Diencephalon (tissue), 1 donor: ENCODE results near the gene ELL3. TPM values are rescaled to one million over a fixed set of nuclear protein-coding genes. Genes with fewer than 3 reads are reported as not detected.

Experiments used
- small RNA-seq: library from RNA; depleted of rRNA; stranded (forward); fragments of <200 nt; gene quantifications from one replicate; pipeline ENCODE3, GENCODE V24; 2014
- total RNA-seq: library from RNA; depleted of rRNA; stranded (reverse); fragments of >200 nt; gene quantifications from one replicate; pipeline ENCODE4 v1.2.3, GENCODE V29; 2014

The ELL3 gene, protein sequence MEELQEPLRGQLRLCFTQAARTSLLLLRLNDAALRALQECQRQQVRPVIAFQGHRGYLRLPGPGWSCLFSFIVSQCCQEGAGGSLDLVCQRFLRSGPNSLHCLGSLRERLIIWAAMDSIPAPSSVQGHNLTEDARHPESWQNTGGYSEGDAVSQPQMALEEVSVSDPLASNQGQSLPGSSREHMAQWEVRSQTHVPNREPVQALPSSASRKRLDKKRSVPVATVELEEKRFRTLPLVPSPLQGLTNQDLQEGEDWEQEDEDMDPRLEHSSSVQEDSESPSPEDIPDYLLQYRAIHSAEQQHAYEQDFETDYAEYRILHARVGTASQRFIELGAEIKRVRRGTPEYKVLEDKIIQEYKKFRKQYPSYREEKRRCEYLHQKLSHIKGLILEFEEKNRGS
- 3.9 TPM for total RNA-seq

DNA sequence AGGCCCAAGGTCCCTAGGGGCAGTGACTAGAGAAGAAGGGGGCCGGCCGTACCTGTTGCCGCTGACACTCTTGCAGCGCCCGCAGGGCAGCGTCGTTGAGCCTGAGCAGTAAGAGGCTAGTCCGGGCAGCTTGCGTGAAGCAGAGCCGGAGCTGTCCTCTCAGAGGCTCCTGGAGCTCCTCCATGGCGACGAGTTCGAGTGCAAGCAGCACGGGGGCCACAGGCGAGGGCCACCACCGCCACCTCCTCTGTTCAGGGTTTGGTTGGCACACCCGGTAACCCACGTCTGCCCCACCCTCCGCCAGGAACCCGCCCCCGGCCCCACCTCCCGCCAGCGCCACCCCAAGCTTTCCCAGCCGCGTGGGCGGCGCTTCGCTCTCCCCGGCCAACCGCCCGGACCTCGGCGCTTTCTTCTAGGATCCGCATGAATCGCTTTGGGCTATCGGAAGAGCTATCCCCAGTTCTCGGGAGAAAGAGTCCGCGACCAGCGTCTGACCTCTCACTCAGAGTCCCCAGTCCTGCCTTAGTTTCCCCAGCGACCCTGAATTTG is at the start of gene ELL3:
ELL3 (minus strand) TSS at position 249 of the 549 bp plus-strand sequence; CDS start at position 184, 65 bp downstream.

DNA sequence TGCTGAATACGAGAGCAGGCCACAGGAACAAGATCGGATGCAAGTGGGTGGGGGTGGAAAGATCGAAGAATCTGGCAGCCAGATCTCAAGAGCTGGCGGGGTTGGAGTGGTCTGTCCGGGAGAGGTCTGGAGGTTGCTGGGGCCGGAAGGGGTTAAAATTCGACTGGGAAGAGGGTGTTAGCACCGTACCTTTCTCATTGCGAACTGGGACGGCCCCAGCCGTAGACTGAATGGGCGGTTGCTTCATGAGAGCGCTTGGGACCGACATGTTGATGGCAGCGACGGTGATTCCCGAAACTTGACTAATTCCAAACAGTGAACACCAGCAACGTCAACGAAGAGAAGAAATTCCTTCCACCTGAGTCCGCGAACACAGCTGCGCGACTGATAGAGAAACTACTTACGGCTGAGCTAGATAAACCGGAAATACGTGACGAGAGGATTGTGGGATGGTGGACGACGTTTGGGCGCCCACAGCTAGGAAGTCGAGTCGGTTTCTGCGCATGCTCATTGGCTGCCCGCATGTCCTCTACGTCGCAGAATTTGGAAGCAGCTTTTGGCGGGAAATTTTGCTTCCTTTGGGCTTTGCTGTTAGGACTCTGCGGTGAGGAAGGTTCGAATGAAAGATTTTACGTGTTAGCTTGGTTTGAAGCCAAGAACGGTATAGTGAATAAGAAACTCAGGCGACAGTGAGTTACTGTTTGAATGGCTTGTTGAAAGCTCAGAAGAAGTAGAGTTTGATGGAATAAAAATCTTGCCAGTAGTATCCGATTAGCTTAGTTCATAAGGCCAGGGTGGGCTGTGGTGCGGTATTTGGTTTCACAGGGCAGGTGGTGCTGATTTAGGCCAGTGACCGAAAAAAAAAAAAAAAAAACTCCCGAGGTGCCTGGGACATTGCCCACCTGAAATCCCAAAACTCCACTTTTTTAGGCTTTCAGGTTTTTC is 47.8 kb upstream of the ELL3 start, which contains the start of gene MFAP1:
MFAP1 (minus strand) TSS at position 389 of the 945 bp plus-strand sequence; CDS start at position 268, 121 bp downstream.

DNA sequence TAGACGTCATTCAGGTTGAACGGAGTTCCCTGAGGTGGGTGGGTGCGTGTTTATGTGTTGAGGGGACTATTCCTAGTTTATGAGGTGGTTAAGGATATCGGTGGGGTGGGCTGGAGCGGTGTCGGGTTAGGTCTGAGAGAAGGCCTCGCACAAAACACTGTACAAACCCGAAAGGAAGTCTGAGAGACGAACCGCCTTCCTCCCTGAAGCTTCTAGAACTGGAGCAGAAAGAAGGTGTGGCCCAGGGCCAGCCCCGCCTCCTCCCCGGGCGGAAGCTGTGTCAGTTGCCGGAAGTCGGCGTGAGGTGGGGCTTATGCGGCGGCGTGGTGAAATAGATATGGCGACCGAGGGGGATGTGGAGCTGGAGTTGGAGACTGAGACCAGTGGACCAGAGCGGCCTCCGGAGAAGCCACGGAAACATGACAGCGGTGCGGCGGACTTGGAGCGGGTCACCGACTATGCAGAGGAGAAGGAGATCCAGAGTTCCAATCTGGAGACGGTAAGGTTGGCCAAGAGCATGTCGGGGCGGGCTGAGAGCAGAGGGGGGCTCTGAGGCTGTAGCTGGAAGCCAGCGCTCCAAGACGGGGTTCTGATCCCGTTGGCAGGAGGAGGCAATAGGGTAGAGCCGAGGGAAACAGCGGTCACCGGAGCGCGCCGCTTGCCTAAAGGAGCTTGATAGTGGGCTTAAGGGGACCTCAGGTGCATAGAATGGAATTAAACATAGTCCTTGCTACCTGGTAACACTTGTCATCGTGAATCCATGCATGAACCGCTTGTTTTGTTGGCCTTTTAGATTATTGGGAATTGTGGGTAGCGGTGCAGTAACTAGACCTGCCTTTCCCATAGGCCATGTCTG is 23.7 kb upstream of the ELL3 start, which contains the start of gene HYPK:
HYPK (plus strand) TSS at position 314 of the 856 bp plus-strand sequence; CDS start at position 338, 24 bp downstream.

DNA sequence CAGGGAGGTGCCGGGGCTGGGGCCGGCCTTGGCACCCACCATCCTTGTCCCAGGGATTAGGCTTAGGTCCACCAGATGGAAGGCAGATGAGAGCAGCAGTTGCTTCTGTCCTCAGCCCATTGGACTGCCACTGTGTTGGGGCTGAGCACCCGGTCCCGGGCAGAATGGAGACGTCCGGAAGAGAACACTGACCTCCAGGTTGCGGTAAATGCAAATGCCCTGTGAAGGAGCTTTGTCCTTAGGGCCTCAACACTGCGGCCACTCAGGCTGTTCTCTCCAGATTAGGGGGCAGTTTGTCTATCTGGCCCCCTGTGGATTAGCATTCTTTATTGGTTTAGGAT is 23.1 kb upstream of the ELL3 start, which contains the start of gene SERINC4:
SERINC4 (minus strand) TSS at position 276 of the 341 bp plus-strand sequence; CDS start at position 42, 234 bp downstream.

DNA sequence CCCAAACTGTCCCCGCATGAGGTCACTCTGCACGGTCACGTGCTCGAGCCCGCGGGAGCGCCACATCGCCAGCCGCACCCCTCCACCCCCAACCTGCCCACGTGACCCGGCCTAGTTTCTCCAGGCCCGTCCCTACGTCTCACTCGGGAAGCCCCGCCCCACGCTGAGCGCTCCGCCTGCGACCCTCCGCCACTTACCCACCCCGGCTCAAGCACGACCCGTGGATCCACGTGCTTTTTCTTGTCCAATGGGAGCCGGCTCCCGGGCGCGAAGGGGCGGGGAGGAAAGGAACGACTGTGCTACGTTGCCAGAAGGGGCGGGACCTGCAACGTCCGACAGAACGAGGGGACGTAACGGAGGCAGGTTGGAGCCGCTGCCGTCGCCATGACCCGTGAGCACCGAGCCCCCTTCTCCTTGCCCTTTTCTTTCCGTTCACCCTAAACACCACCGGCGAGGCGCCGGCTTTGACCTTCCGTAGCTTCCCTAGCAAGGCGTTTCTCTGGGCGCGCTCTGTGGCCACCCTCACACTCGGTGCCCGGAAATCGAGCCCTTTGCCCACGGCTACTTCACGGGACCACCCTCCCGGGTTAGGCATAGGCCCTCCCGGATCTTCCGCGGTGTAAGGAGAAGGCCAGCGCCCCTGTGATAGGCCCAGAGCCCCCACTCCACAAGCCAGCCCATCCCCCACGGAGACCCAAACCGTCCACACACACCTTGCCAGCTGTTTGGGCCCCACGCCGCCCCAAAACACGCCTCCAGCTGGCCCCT is 15.4 kb upstream of the ELL3 start, which contains the start of gene SERF2:
SERF2 (plus strand) TSS at position 328 of the 768 bp plus-strand sequence; CDS start at position 385, 57 bp downstream.

DNA sequence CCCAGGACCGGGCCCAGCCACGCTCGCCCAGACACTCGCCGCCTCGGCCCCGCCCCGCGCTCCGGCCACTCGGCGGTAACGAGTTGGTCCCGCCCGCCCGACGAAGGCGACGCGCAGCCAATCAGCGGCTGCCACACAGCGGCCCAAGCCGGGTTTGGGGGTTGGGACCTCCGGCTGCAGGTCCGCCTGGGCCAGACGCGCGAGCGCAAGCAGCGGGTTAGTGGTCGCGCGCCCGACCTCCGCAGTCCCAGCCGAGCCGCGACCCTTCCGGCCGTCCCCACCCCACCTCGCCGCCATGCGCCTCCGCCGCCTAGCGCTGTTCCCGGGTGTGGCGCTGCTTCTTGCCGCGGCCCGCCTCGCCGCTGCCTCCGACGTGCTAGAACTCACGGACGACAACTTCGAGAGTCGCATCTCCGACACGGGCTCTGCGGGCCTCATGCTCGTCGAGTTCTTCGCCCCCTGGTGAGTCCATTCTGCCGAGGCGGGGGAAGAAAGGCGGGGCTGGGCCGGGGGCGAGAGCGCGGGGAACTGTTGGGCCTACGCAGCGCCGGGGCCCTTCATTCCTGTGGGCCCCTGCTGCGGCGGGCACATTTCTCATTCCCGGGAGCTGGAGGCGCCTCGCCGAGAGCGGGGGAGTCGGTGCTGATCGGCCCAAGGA is 30.4 kb downstream of the ELL3 start, which contains the start of gene PDIA3:
PDIA3 (plus strand) TSS at position 194 of the 658 bp plus-strand sequence; CDS start at position 296, 102 bp downstream.

Small RNAs within 50 kb of the gene (small RNA-seq; reads per million reads assigned to genes)
- not detected for gene MIR1282
- gene RNU6-354P, result not detected

Other genes with a start within 250 kb of the ELL3 start
- gene PPIP5K1, start 186.8 kb downstream of the ELL3 start, total RNA-seq, result 39.0 TPM
- 17.1 TPM for gene CKMT1B, start 182.9 kb downstream of the ELL3 start, total RNA-seq
- 0.92 TPM for gene STRC, start 158.2 kb downstream of the ELL3 start, total RNA-seq
- gene CATSPER2, start 128.1 kb downstream of the ELL3 start, total RNA-seq, result 5.5 TPM
- gene CKMT1A, start 83.1 kb downstream of the ELL3 start, total RNA-seq, result 19.6 TPM
- 67.1 TPM for gene PDIA3, start 30.5 kb downstream of the ELL3 start, total RNA-seq
- 83.3 TPM for gene SERF2, start 15.4 kb upstream of the ELL3 start, total RNA-seq
- gene SERINC4, start 23.3 kb upstream of the ELL3 start, total RNA-seq, result 0.23 TPM
- 12.7 TPM for gene HYPK, start 23.6 kb upstream of the ELL3 start, total RNA-seq
- gene MFAP1, start 47.7 kb upstream of the ELL3 start, total RNA-seq, result 25.1 TPM
- 12.5 TPM for gene WDR76, start 50.0 kb upstream of the ELL3 start, total RNA-seq